ENCODE measurements around the gene SPTLC2.

- TF ChIP-seq, protein P1, sequence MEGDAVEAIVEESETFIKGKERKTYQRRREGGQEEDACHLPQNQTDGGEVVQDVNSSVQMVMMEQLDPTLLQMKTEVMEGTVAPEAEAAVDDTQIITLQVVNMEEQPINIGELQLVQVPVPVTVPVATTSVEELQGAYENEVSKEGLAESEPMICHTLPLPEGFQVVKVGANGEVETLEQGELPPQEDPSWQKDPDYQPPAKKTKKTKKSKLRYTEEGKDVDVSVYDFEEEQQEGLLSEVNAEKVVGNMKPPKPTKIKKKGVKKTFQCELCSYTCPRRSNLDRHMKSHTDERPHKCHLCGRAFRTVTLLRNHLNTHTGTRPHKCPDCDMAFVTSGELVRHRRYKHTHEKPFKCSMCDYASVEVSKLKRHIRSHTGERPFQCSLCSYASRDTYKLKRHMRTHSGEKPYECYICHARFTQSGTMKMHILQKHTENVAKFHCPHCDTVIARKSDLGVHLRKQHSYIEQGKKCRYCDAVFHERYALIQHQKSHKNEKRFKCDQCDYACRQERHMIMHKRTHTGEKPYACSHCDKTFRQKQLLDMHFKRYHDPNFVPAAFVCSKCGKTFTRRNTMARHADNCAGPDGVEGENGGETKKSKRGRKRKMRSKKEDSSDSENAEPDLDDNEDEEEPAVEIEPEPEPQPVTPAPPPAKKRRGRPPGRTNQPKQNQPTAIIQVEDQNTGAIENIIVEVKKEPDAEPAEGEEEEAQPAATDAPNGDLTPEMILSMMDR (IDR thresholded peaks at IDR 0.05; ENCODE audit: low read length) = no peak
- no peak for TF ChIP-seq EZH2phosphoT487 (IDR thresholded peaks at IDR 0.05; ENCODE audit: low read length)
Measured at GRCh38 chr14:77516126-77516525, 100.3 kb downstream of the SPTLC2 start.
